OCI-M1 (cell line): Measurements from ENCODE around the gene SNRNP27.
"Not testable (repeated sequence)": the region's sequence is repeated elsewhere in the genome, so short reads cannot be mapped to it uniquely, and the experiment has no call there.

Experiments used
- DNase-seq: peaks from one replicate; lab custom pipeline; 2025; lab: John Stamatoyannopoulos, UW

SNRNP27 gene

GRCh38 chr2:69893684-69894551, at the start of gene SNRNP27:
Gene SNRNP27, plus strand, starts transcription at chr2:69893956. Its CDS starts 29 bp downstream, at chr2:69893985.
- peak; percentile 81 for DNase-seq

DNA sequence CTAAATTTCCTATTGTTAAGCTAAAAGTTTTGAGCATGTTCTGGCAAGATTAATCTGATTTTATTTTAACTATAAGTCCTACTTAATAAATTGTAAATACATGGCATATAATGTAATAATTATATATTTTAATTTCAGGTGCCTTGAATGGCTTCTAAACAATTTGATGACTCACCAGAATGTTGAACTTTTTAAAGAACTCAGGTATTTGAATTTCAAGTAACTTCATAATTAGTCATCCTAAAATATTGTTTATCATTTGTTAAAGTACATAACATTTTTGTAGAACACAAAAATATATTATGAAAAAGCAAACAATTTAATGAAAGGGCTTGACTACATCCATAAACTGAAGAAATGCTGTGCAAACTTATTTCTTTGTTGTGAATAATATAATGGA, 49.8 kb upstream of the SNRNP27 start:
- DNase-seq: no peak

DNA sequence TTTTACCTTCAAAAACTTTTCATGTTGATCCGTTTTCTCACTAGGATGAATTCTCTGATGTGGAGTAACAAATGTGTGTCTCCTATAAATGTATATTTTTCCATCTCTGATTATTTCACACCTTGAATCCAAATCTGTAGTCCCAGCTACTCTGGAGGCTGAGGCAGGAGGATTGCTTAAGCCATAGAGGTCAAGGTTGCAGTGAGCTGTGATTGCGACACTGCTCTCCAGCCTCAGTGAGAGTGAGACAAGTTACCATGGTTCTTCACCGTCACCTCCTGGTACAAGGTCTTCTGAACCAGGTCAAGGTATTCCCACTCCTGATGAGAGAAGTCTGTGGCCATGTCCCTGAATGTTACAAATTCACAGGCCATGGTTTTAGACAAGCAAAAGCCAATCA, 49.2 kb upstream of the SNRNP27 start:
- no peak for DNase-seq

GRCh38 chr2:69846182-69847067, 47.3 kb upstream of the SNRNP27 start:
- peak; percentile 34 for DNase-seq

DNA sequence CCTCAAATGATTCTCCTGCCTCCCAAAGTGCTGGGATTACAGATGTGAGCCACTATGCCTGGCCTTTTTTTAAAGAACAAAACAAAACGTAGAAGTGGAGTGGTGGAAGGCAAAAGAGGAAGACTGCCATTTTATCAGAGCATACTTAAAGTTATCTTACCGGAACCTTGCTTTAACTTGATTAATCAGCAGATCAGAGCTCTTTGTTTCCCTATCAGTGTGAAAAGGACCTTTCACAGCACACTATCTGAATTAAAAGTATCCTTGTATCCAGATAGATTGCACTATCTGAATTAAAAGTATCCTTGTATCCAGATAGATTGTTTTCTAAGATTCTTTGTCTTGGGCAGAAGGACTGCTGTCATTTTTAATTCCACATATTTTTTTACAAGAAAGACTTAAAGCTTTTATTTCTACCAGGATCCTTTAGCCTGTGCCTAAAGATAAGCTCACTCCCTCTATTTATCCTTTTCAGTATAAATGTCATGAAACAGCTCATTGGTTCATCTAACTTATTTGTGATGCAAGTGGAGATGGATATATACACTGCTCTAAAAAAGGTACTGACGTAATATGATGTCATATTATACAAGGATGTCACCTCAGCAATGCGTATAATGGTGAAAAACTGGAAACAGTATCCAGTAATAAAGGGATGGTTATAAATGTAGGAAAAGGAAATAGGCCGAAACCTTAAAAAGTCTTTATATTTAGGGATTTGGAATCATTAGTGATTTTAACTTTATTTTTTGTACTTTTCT, 46.5 kb upstream of the SNRNP27 start:
- peak; percentile 34 for DNase-seq

DNA sequence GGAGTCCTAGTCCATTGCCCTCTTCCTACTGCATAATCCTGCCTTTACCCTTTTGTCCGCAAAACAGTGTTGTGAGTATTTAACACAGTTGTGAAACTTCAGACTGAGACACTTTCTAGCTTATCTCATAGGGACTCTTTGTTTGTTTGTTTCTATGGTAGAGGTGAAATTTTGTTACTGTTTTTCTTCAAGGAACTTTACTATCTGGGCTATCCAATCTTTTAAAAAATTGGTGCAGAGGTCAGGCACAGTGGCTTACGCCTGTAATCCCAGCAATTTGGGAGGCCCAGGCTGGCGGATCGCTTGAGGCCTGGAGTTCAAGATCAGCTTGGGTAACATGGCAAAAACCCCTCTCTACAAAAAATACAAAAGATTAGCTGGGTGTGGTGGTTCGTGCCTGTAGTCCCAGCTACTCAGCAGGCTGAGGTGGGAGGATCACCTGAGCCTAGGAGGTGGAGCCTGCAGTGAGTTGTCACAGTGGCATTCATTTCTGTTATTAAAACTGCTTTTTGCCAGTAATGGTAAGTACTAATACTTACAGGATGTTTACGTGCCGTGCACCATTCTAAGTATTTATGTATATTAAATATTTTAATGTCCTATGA, 45.5 kb upstream of the SNRNP27 start:
- no peak for DNase-seq

DNA sequence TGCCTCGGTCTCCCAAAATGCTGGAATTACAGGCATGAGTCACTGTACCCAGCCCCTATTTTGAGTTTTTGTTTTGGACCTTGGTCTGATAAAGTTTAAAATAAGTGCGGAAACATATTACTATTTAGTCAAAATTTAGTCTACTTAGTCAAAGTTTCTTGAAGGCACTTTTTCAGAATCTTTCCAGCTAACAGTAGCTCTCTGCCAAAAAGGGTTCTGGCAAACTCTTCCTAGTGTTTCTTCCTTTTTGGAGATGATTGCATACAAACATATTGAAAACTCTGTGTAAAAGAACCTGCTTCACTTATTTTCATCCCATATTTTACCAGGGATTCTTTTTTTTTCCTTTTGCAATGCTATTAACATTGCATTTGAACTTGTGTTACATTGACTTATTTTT, 35.5 kb upstream of the SNRNP27 start:
- DNase-seq: no peak

- peak; percentile 4 for DNase-seq
Observed at GRCh38 chr2:69863298-69863697, 30.5 kb upstream of the SNRNP27 start.

GRCh38 chr2:69888451-69888850, 5.3 kb upstream of the SNRNP27 start:
- no peak for DNase-seq

DNA sequence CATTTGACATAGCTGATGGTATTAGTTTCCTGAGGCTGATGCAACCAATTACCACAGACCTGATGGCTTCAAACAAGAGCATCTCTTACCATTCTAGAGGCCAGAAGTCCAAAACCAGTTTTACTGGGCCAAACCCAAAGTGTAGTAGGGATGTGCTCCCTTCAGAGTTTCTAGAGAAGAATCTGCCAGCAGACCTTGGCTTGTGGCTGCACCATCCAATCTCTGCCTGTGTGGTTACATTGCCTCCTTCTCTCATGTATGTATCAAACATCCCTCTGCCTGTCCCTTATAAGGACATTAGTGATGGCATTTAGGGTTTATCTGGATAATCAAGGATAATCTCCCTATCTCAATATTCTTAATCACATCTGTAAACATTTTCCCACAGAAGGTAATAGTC, 4.5 kb upstream of the SNRNP27 start:
- no peak for DNase-seq

DNA sequence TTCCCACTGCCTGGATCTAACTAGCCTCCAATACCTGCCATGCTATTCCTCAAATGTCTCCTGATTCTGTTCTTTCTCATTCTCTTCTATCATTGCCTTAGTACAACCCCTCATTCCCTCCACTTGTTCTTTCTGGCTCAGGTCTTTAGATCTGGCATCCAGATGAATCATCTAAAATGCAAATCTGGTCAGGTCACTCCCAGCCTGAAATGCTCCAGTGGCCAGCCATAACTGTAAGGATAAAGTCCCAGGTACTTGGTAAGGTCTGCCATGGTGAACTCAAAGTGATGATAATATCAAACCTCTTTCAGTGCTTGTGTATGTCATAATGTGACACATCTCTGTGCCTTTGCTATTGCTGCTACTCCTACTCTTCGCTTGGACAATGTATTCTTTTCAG, 2.9 kb upstream of the SNRNP27 start:
- DNase-seq: no peak

DNA sequence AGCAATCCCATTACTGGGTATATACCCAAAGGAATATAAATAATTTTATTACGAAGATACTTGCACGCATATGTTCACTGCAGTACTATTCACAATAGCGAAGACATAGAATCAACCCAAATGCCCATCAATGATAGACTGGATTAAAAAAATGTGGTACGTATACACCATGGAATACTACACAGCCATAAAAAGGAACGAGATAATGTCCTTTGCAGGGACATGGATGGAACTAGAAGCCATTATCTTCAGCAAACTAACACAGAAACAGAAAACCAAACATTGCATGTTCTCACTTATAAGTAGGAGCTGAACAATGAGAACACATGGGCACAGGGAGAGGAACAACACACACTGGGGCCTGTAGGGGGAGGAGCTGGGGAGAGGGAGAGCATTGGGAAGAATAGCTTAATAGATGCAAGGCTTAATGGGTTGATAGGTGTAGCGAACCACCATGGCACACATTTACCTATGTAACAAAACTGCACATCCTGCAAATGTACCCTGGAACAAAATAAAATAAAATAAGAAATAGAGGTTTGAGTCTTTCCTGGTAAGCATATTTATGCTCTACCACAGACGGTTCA, 825 bp upstream of the SNRNP27 start:
- DNase-seq: peak; percentile 14

GRCh38 chr2:69894737-69895136, 981 bp downstream of the SNRNP27 start:
- DNase-seq: not testable (repeated sequence)

DNA sequence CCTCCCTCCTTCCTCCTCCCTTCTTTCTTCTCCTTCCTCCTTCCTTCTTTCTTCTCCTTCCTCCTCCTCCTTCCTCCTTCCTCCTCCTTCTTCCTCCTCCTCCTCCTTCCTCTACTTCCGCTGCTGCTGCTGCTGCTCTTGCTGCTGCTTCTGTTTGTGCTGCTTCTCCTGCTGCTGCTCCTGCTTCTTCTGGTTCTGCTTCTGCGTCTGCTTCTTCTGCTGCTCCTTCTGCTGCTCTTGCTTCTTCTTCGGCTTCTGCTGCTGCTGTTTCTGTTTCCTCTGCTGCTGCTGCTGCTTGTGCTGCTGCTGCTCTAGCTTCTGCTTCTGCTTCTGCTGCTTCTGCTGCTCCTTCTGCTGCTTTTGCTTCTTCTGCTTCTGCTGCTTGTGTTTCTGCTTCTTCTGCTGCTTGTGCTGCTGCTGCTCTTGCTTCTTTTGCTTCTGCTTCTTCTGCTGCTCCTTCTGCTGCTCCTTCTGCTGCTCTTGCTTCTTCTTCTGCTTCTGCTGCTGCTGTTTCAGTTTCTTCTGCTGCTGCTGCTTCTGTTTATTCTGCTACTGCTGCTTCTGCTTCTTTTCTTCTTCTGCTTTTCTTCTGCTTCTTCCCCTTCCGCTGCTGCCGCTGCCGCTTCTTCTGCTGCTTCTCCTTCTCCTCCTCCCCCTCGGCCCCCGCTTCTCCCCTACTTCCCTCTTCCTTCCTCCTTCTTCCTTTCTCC, 8.6 kb downstream of the SNRNP27 start:
- peak; percentile 64 for DNase-seq

DNA sequence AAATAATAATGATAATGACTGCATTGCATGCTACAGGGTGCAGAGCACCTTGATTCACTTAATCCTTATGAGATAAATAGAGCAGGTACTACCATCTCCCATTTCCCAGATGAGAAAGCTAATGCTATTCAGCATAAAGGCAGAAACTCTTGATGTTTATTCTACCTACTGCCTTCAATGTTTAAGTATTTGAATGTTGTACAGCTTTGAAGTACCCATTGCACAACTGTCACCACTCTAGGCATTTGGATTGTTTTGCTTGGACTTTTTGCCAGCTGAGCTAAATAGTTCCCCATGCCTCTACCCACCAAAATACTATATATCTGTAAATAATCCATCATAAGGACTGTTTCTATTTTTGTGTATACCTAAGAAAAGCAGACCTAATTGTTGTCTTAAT, 13.5 kb downstream of the SNRNP27 start:
- no peak for DNase-seq

DNA sequence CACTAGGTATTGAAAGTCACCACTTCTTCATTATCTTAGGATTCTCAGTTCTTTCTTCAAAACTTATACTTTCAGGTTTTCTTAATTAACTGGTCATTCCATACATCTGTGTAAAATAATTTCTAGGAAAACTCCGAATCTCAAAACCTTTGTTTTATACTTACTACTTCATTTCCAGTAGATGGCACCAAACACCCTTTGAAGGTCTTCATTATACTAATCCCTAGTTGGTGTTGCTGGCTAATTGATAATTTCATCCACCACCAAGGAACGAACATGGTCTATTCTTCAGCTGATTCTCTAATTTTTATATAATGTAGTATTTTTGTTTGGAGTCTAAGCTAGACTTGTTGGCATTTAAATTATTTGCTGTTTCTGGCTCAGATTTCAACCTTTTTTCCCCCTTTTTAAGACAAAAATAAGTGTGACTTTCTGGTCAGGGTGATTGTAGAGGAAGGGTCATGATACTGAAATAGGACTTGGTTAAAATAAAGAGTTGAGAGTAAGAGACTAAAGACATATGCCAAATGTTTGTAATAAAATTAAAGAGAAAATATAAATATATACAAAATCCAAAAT, 18.3 kb downstream of the SNRNP27 start:
- peak; percentile 65 for DNase-seq

DNA sequence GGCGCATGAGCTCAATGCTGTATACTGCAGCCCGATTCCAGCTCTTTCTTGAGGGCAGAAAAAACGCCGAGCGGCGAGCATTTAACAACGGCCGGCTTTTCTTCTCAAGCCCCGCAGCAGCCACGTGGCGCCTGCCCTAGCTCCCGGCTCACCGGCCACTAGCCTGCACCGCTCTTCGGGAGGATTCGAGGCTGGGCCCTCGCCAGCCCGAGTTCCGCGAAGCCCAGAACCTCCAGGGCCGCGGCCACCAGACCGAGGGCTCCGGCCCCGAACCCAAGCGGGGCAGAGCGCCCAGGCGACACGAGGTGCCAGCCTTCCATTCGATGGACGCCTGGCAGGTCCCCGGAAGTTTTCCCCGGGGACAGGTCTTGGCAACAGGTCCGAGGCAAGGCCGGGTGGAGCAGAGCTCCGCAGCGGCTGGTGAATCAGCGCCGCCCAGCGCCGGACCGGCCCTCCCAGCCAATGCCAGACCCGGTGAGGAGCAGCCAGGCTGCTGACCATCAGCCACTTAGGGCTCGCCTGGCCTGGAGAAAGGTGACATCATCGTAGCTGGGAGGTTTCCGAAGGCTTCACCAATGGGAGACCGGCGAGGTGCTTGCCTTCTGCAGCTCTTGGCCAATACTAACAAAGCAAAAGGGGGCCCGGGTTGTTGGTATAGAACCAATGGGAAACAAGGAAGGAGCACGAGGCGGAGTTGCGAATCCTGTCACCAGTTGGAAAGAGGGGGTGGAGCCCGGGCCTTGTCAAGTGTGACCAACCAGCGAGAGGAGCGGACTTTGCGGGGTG, 20.6 kb downstream of the SNRNP27 start:
- DNase-seq: peak; percentile 100

- peak; percentile 34 for DNase-seq
Observed at GRCh38 chr2:69914950-69915945, 21.5 kb downstream of the SNRNP27 start, which contains the start of gene MXD1. Gene MXD1, plus strand, starts transcription at chr2:69915109. Its CDS starts 222 bp downstream, at chr2:69915331.
